Spleen (tissue), 11 donors: ENCODE measurements around the gene ETNK1. TPM values are rescaled to one million over a fixed set of nuclear protein-coding genes. Genes with fewer than 3 reads are reported as not detected.

ENCODE experiments used
- DNase-seq: peaks from one replicate; pipeline ENCODE4 v3.0.0-alpha.2; 2020
- H3K27ac ChIP-seq, 8 donors: fragments of 200-600 bp; sonication (generic) in 7 of 8; 1 replicate in 4 of 8; 2 replicates in 4 of 8; pipeline versions ENCODE4 v1.5.0 to v1.8.0; 2016 to 2021; ENCODE audit warnings: inconsistent platforms in 4 of 8, mild to moderate bottlenecking in 4 of 8, moderate library complexity in 1 of 8
- H3K27me3 ChIP-seq, 7 donors: fragments of 200-600 bp; sonication (generic) in 6 of 7; replicated peaks in 1 of 7; 1 replicate in 4 of 7; 2 replicates in 3 of 7; pipeline versions ENCODE4 v1.5.0 to v1.8.0; 2016 to 2021; ENCODE audit warnings: inconsistent platforms in 3 of 7, mild to moderate bottlenecking in 1 of 7
- H3K36me3 ChIP-seq, 6 donors: fragments of 200-600 bp; sonication (generic) in 5 of 6; 1 replicate in 4 of 6; 2 replicates in 2 of 6; pipeline versions ENCODE4 v1.5.0 to v1.8.0; 2016 to 2021; ENCODE audit warnings: inconsistent platforms in 2 of 6
- H3K4me1 ChIP-seq, 6 donors: fragments of 200-600 bp; sonication (generic) in 5 of 6; 1 replicate in 3 of 6; 2 replicates in 3 of 6; pipeline versions ENCODE4 v1.5.0 to v1.8.0; 2016 to 2021; ENCODE audit warnings: inconsistent platforms in 3 of 6
- H3K4me3 ChIP-seq, 8 donors: fragments of 200-600 bp; sonication (generic) in 7 of 8; 1 replicate in 4 of 8; 2 replicates in 4 of 8; pipeline versions ENCODE4 v1.5.0 to v1.8.0; 2016 to 2021; ENCODE audit warnings: inconsistent platforms in 4 of 8, mild to moderate bottlenecking in 4 of 8, moderate library complexity in 2 of 8
- H3K9me3 ChIP-seq, 8 donors: fragments of 200-600 bp; sonication (generic) in 7 of 8; 1 replicate in 4 of 8; 2 replicates in 4 of 8; pipeline versions ENCODE4 v1.5.0 to v1.8.0; 2016 to 2021; ENCODE audit warnings: inconsistent platforms in 4 of 8
- POLR2A ChIP-seq, 3 donors: fragments of 450-650 bp; IDR thresholded peaks; one replicate each; pipeline ENCODE4 v1.5.1; 2017; ENCODE audit warnings: antibody characterized with exemption in 3 of 3, mild to moderate bottlenecking in 1 of 3
- POLR2AphosphoS5 ChIP-seq, 3 donors: sonication (generic); formaldehyde crosslinking; IDR thresholded peaks; one replicate each; pipeline ENCODE4 v1.5.1; 2017; ENCODE audit warnings: antibody characterized with exemption in 3 of 3
- WGBS, 5 donors: extraction: QIAGEN DNeasy Blood & Tissue Kit in 3 of 5; methylation state at CpG; one replicate each; pipeline versions ENCODE4 v1.1.5 to v1.1.7; 2013 to 2018; 5-methylcytosine and 5-hydroxymethylcytosine counted together
- intact Hi-C: fragments of 100-400 bp; cut with DNase I; formaldehyde crosslinking; loops from one replicate; pipeline ENCODE4 v1.15.0; 2023; ENCODE audit warnings: low total_unique reads
- polyA plus RNA-seq, 3 donors: library from polyadenylated mRNA; stranded (reverse); fragments of 200-250 nt; gene quantifications; one replicate each; pipeline ENCODE4 v1.2.1, GENCODE V29; 2013
- total RNA-seq, 7 donors: library from RNA; depleted of rRNA in 3 of 7; stranded (reverse); fragments of >200 nt in 3 of 7; fragmentation: NEBNext Ultra II Directional in 4 of 7; extraction: Animal tissue kit (Norgen Biotek cat#: 25700) in 4 of 7; gene quantifications; one replicate each; pipeline versions ENCODE4 v1.1.0 to v1.2.1, GENCODE V29; 2016 to 2021
- TF ChIP-seq, protein P1 (sequence below), 11 experiments: fragments of 200-600 bp in 7 of 11; fragments of 450-650 bp in 4 of 11; sonication (generic) in 4 of 11; IDR thresholded peaks in 8 of 11; conservative IDR thresholded peaks in 3 of 11; 1 replicate in 7 of 11; 2 replicates in 4 of 11; pipeline versions ENCODE4 v1.4.0 to v1.8.0; 2016 to 2021; ENCODE audit warnings: antibody characterized with exemption in 11 of 11, inconsistent platforms in 4 of 11, mild to moderate bottlenecking in 1 of 11
- donor health status: healthy with polysubstance abuse.
- donor health status: DM: no; HTN: no; CAD: no; lungs with moderate emphysema.
- donor health status: DM: no; HTN: no; CAD: no.
- donor health status: Bipolar disorder and iron deficiency.
- donor health status: healthy.
- donor health status: DM: no; HTN: no; CAD: no.
- donor health status: DM: yes; HTN: yes; CAD: no.

ETNK1 gene
- total and polyA plus RNA-seq, 10 donors, result 23.4 to 96.7 (median 66.8) TPM

DNA sequence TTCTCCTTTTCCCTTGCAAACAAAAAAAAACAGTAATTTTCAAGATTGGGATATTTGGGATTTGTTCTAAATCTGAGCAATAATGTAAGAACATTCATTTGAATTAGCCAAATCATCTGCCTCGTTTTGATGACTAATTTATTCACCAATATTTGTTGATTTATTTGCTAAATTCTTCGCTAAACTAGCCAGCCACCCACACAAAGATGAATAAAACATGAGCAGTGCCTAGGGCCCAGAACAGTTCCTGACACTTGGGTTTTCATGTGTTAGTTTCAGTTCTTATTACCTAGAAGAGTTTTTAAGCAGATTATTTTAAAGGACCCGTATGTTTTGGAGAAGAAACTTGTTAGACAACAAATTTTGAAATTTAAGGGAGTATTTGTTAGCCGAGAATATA, 1.4 kb downstream of the ETNK1 start:
- TF ChIP-seq POLR2A (IDR thresholded peaks at IDR 0.05) (no peak), POLR2AphosphoS5 (IDR thresholded peaks at IDR 0.05) (no peak)
- TF ChIP-seq, protein P1, sequence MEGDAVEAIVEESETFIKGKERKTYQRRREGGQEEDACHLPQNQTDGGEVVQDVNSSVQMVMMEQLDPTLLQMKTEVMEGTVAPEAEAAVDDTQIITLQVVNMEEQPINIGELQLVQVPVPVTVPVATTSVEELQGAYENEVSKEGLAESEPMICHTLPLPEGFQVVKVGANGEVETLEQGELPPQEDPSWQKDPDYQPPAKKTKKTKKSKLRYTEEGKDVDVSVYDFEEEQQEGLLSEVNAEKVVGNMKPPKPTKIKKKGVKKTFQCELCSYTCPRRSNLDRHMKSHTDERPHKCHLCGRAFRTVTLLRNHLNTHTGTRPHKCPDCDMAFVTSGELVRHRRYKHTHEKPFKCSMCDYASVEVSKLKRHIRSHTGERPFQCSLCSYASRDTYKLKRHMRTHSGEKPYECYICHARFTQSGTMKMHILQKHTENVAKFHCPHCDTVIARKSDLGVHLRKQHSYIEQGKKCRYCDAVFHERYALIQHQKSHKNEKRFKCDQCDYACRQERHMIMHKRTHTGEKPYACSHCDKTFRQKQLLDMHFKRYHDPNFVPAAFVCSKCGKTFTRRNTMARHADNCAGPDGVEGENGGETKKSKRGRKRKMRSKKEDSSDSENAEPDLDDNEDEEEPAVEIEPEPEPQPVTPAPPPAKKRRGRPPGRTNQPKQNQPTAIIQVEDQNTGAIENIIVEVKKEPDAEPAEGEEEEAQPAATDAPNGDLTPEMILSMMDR (IDR thresholded peaks at IDR 0.05 in 8 of 11, conservative IDR thresholded peaks at IDR 0.05 in 3 of 11), result no peak
- intact Hi-C loops, result loop anchor here (5.0 kb wide), 1 partner anchor 84 kb away; the partner anchor contains the start of gene C2CD5
- peak overlapping the region; percentile 91 to 99 (median 97) for H3K27ac ChIP-seq
- peaks cover 24 to 64% (median 44%) of the 10 kb centered on the region in 6 donors for H3K4me1 ChIP-seq
- peaks cover 0 to 5% (median 0%) of the 10 kb centered on the region in 6 donors for H3K36me3 ChIP-seq
- H3K4me3 ChIP-seq, result peak overlapping the region; percentile 16 to 84 (median 68)
- no peaks in the 10 kb centered on the region for H3K9me3 ChIP-seq
- peaks cover 0 to 5% (median 0%) of the 10 kb centered on the region in 7 donors for H3K27me3 ChIP-seq
- WGBS, 5 donors, result 4 to 11% (median 6%) methylated on average over 4 of the region's 4 CpGs
- no peak for DNase-seq

DNA sequence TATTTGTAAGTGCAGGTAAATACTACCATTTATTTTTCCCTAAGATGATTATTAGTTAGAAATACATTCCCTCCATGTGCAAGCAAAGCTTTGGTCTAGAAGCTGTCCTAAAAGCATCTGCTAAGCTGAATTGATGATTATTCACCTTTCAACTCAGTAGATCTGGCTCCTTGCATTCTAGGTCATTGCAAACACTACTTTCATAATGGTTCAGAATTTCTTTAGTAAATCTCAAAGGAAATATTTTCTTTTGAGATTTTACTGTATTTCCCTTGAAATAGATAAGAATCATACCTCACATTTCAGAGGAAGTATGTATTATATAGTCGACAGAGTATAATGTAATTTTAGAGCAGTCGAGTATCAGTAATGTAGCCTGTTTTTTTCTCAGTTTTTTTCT, 2.4 kb downstream of the ETNK1 start:
- H3K4me3 ChIP-seq, result peak overlapping the region in 6 of 8 donors; percentile 64 to 84 (median 73)
- no peaks in the 10 kb centered on the region for H3K9me3 ChIP-seq
- H3K36me3 ChIP-seq, result peaks cover 0 to 9% (median 2%) of the 10 kb centered on the region in 6 donors
- WGBS, 5 donors, result 18 to 22% (median 20%) methylated on average over 2 of the region's 2 CpGs
- DNase-seq, result no peak
- peaks cover 24 to 73% (median 54%) of the 10 kb centered on the region in 6 donors for H3K4me1 ChIP-seq
- intact Hi-C loops, result loop anchor here (5.0 kb wide), 1 partner anchor 85 kb away; the partner anchor contains the start of gene C2CD5
- H3K27me3 ChIP-seq, result peaks cover 0 to 3% (median 0%) of the 10 kb centered on the region in 7 donors
- H3K27ac ChIP-seq, result peak overlapping the region in 6 of 8 donors; percentile 96 to 99 (median 98)
- TF ChIP-seq POLR2AphosphoS5 (IDR thresholded peaks at IDR 0.05) (no peak), POLR2A (IDR thresholded peaks at IDR 0.05) (no peak)
- TF ChIP-seq, protein P1 (IDR thresholded peaks at IDR 0.05 in 8 of 11, conservative IDR thresholded peaks at IDR 0.05 in 3 of 11), result no peak

DNA sequence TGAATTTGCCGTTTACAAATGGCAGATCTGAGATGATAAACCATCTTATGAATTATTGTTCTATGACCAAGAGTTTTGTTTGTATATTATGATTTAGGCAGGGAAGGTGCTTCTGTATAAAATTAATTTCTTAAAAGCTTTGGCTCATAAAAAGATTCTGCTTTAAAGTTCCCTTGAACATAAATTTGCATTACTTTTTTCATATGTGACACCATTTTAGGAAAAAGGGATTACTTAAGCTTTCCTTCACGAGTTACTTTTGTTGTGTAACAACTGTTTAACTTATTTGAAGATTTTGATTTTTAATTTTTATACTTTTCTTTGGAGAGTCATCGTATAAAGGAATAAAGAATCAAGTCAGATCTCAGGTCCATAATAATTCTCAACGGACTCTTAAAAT, 3.3 kb downstream of the ETNK1 start:
- H3K4me3 ChIP-seq, result peak overlapping the region in 2 of 8 donors; percentile 73 to 84
- no peaks in the 10 kb centered on the region for H3K9me3 ChIP-seq
- DNase-seq, result no peak
- TF ChIP-seq POLR2A (IDR thresholded peaks at IDR 0.05) (no peak), POLR2AphosphoS5 (IDR thresholded peaks at IDR 0.05) (no peak)
- TF ChIP-seq, protein P1 (IDR thresholded peaks at IDR 0.05 in 8 of 11, conservative IDR thresholded peaks at IDR 0.05 in 3 of 11), result no peak
- H3K36me3 ChIP-seq, result peaks cover 0 to 17% (median 2%) of the 10 kb centered on the region in 6 donors
- intact Hi-C loops, result loop anchor here (5.0 kb wide), 1 partner anchor 86 kb away; the partner anchor contains the start of gene C2CD5
- H3K27me3 ChIP-seq, result no peaks in the 10 kb centered on the region
- H3K4me1 ChIP-seq, result peaks cover 24 to 81% (median 58%) of the 10 kb centered on the region in 6 donors
- WGBS, 5 donors, result 67 to 76% (median 70%) methylated on average over 4 of the region's 4 CpGs
- H3K27ac ChIP-seq, result peak overlapping the region in 3 of 8 donors; percentile 1 to 99 (median 96)

DNA sequence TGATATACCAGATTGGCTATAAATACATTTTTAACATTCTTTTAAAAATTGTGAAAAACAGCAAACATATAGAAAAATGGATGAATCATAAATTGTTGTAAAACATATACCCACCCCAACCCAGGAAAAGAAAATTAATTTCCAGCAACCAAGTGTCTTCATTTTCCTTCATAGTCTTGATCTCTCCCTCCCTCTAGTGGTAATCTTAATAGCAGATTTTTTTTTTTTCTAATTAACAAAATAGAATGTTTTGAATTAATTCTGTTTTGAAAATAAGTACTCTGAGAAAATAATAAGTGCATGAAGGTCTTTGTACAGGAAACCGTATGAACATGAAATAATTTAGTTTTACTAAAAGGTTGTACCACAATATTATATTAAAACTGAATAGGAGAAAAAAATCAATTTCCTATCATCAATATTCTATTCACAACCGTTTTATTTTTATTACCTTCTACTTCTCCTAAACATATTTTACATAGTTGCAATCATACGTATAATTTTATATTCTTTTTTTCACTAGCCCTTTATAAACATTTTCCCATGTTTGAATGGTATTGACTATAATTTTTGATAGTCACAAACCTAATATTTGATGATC, 7.0 kb downstream of the ETNK1 start:
- WGBS, 5 donors, result 71 to 89% (median 79%) methylated on average over 3 of the region's 3 CpGs
- DNase-seq, result no peak
- Histone ChIP-seq H3K36me3 (peaks cover 0 to 26% (median 2%) of the 10 kb centered on the region in 6 donors), H3K4me3 (no peak overlapping the region), H3K9me3 (no peaks in the 10 kb centered on the region), H3K27ac (no peak overlapping the region), H3K27me3 (no peaks in the 10 kb centered on the region), H3K4me1 (peaks cover 23 to 99% (median 64%) of the 10 kb centered on the region in 6 donors)
- TF ChIP-seq POLR2AphosphoS5 (IDR thresholded peaks at IDR 0.05), result no peak
- TF ChIP-seq, protein P1 (IDR thresholded peaks at IDR 0.05 in 8 of 11, conservative IDR thresholded peaks at IDR 0.05 in 3 of 11), result peak in 8 of 11 experiments; percentile 21 to 61 (median 45)
- intact Hi-C loops, result no loop called here
